Limb (tissue), 2 donors: ENCODE data around the gene TGFBR1.
"Not testable (repeated sequence)": the region's sequence is repeated elsewhere in the genome, so short reads cannot be mapped to it uniquely, and the experiment has no call there.

Experiments
- DNase-seq, 2 donors: peaks; one replicate each; pipeline ENCODE4 v3.0.0-alpha.2; 2016; ENCODE audit errors: extremely low spot score in 2 of 2

Gene TGFBR1

GRCh38 chr9:99189186-99189585 lies 84.3 kb downstream of the TGFBR1 start:
- no peak for DNase-seq

- no peak for DNase-seq
Measured at GRCh38 chr9:99189887-99190596, 85.1 kb downstream of the TGFBR1 start.

GRCh38 chr9:99190597-99191283 lies 85.8 kb downstream of the TGFBR1 start:
- no peak for DNase-seq

GRCh38 chr9:99192786-99193465 lies 88.0 kb downstream of the TGFBR1 start:
- DNase-seq = no peak

GRCh38 chr9:99193466-99193821 lies 88.5 kb downstream of the TGFBR1 start:
- no peak for DNase-seq

- not testable (repeated sequence) for DNase-seq
Measured at GRCh38 chr9:99196484-99196883, 91.6 kb downstream of the TGFBR1 start.

GRCh38 chr9:99197124-99197630 lies 92.3 kb downstream of the TGFBR1 start:
- DNase-seq = no peak

GRCh38 chr9:99197987-99198386 lies 93.1 kb downstream of the TGFBR1 start:
- DNase-seq = no peak

- no peak for DNase-seq
Measured at GRCh38 chr9:99199938-99200539, 95.1 kb downstream of the TGFBR1 start.

GRCh38 chr9:99201603-99202002 lies 96.7 kb downstream of the TGFBR1 start:
- no peak for DNase-seq
